H1 (cell line): ENCODE data around the gene UAP1. TPM values are rescaled to one million over a fixed set of nuclear protein-coding genes. Genes with fewer than 3 reads are reported as not detected.

ENCODE experiments used
- CTCF ChIA-PET: fragments of 300-600 bp; sonication (Branson Sonifier 250); formaldehyde crosslinking; loops from one replicate; lab custom pipeline; 2021; ENCODE audit not compliant: partially characterized antibody; lab: Charles Lee
- POLR2A ChIA-PET: fragments of 300-600 bp; sonication (Branson Sonifier 250); formaldehyde crosslinking; loops from one replicate; lab custom pipeline; 2021; ENCODE audit warnings: inconsistent platforms; ENCODE audit not compliant: partially characterized antibody; lab: Charles Lee
- DNase-seq, 2 experiments: peaks; one replicate each; pipeline versions ENCODE4 v3.0.0 to v3.0.0-alpha.2; 2010 to 2022; ENCODE audit warnings: low spot score in 2 of 2, low read depth in 1 of 2, mixed read lengths in 1 of 2
- FAIRE-seq: peaks from 2 replicates; lab custom pipeline; 2011; peaks lifted over from hg19 to GRCh38; lab: Jason Lieb, UNC
- H2AFZ ChIP-seq: 2 replicates; pipeline ENCODE4 v1.8.1; 2012; ENCODE audit warnings: low read length, inconsistent platforms
- H2AK5ac ChIP-seq: 2 replicates; pipeline ENCODE4 v1.6.1; 2013; ENCODE audit warnings: low read depth, low read length
- H2BK120ac ChIP-seq: replicated peaks from 2 replicates; pipeline ENCODE3; 2013; ENCODE audit warnings: low read depth, low read length, inconsistent platforms
- H2BK12ac ChIP-seq: 2 replicates; pipeline ENCODE4 v1.6.1; 2013; ENCODE audit warnings: low read depth, low read length
- H2BK15ac ChIP-seq: 2 replicates; pipeline ENCODE4 v1.6.1; 2013; ENCODE audit warnings: low read length
- H2BK20ac ChIP-seq: 2 replicates; pipeline ENCODE4 v1.6.1; 2013; ENCODE audit warnings: low read length
- H2BK5ac ChIP-seq: 2 replicates; pipeline ENCODE4 v1.6.1; 2013; ENCODE audit warnings: low read depth, low read length
- H3K14ac ChIP-seq: 2 replicates; pipeline ENCODE4 v1.6.1; 2013; ENCODE audit warnings: inconsistent platforms; ENCODE audit not compliant: insufficient read length
- H3K18ac ChIP-seq: 2 replicates; pipeline ENCODE4 v1.6.1; 2013; ENCODE audit warnings: low read length; ENCODE audit errors: extremely low read depth
- H3K23ac ChIP-seq: 2 replicates; pipeline ENCODE4 v1.6.1; 2013; ENCODE audit warnings: inconsistent platforms; ENCODE audit not compliant: insufficient read length
- H3K23me2 ChIP-seq: 2 replicates; pipeline ENCODE4 v1.6.1; 2013; ENCODE audit warnings: low read depth, low read length
- H3K27ac ChIP-seq: 2 replicates; pipeline ENCODE4 v1.6.1; 2011; ENCODE audit warnings: low read depth, low read length, inconsistent platforms
- H3K27me3 ChIP-seq, 4 experiments: replicated peaks in 1 of 4; 1 replicate in 1 of 4; 2 replicates in 3 of 4; pipeline versions ENCODE4 v1.6.1 to v1.8.1; 2011 to 2013; ENCODE audit warnings: low read length in 3 of 4, mild to moderate bottlenecking in 3 of 4, inconsistent platforms in 2 of 4, mixed read lengths in 2 of 4, moderate library complexity in 1 of 4; ENCODE audit not compliant: control insufficient read depth in 3 of 4, insufficient read depth in 3 of 4; ENCODE audit errors: extremely low read depth in 1 of 4
- H3K36me3 ChIP-seq, 4 experiments: 2 replicates each; pipeline versions ENCODE4 v1.6.1 to v1.8.1; 2011 to 2013; ENCODE audit warnings: mild to moderate bottlenecking in 4 of 4, low read length in 3 of 4, moderate library complexity in 2 of 4, control low read depth in 1 of 4, inconsistent platforms in 1 of 4; ENCODE audit not compliant: insufficient read depth in 4 of 4, control insufficient read depth in 2 of 4
- H3K4ac ChIP-seq: replicated peaks from 2 replicates; pipeline ENCODE3; 2013; ENCODE audit warnings: low read length, low read depth, mixed read lengths, inconsistent platforms; ENCODE audit not compliant: insufficient read length
- H3K4me1 ChIP-seq, 4 experiments: replicated peaks in 1 of 4; 1 replicate in 1 of 4; 2 replicates in 3 of 4; pipeline versions ENCODE4 v1.6.1 to v1.8.1; 2011 to 2013; ENCODE audit warnings: low read length in 3 of 4, inconsistent platforms in 2 of 4, mixed read lengths in 1 of 4; ENCODE audit not compliant: insufficient read depth in 4 of 4, control insufficient read depth in 3 of 4
- H3K4me2 ChIP-seq, 2 experiments: 2 replicates each; pipeline versions ENCODE4 v1.6.1 to v1.8.1; 2011 to 2013; ENCODE audit warnings: low read depth in 2 of 2, low read length in 2 of 2, control low read depth in 1 of 2, inconsistent platforms in 1 of 2, mild to moderate bottlenecking in 1 of 2; ENCODE audit not compliant: insufficient read depth in 1 of 2
- H3K4me3 ChIP-seq, 4 experiments: fragments of 200-600, 300-600 bp in 1 of 4; sonication (generic), shearing (Covaris generic), sonication (Bioruptor Twin) in 1 of 4; 2 replicates each; pipeline versions ENCODE4 v1.5.1 to v1.8.1; 2011 to 2016; ENCODE audit warnings: low read length in 4 of 4, low read depth in 3 of 4, control low read depth in 2 of 4, inconsistent platforms in 2 of 4, mild to moderate bottlenecking in 2 of 4, mixed read lengths in 1 of 4, moderate library complexity in 1 of 4; ENCODE audit not compliant: insufficient read depth in 2 of 4; ENCODE audit errors: extremely low read depth in 1 of 4
- H3K56ac ChIP-seq: replicated peaks from 2 replicates; pipeline ENCODE3; 2013; ENCODE audit warnings: low read depth, mild to moderate bottlenecking, mixed read lengths, low read length, inconsistent platforms; ENCODE audit not compliant: insufficient read length
- H3K79me1 ChIP-seq: 2 replicates; pipeline ENCODE4 v1.6.1; 2013; ENCODE audit warnings: low read depth, low read length, control low read depth
- H3K79me2 ChIP-seq, 2 experiments: 2 replicates each; pipeline versions ENCODE4 v1.6.1 to v1.8.1; 2012 to 2013; ENCODE audit warnings: low read length in 2 of 2, mild to moderate bottlenecking in 2 of 2, inconsistent platforms in 1 of 2; ENCODE audit not compliant: insufficient read depth in 2 of 2, control insufficient read depth in 1 of 2
- H3K9ac ChIP-seq, 4 experiments: replicated peaks in 1 of 4; 1 replicate in 1 of 4; 2 replicates in 3 of 4; pipeline versions ENCODE4 v1.6.1 to v1.8.1; 2011 to 2013; ENCODE audit warnings: low read depth in 3 of 4, low read length in 3 of 4, control low read depth in 2 of 4, mild to moderate bottlenecking in 2 of 4, moderate library complexity in 2 of 4, inconsistent platforms in 1 of 4; ENCODE audit errors: extremely low read depth in 1 of 4
- H3K9me3 ChIP-seq, 2 experiments: 2 replicates each; pipeline versions ENCODE4 v1.6.1 to v1.8.1; 2012 to 2013; ENCODE audit warnings: mild to moderate bottlenecking in 2 of 2, moderate library complexity in 2 of 2, control low read depth in 1 of 2, inconsistent platforms in 1 of 2, low read depth in 1 of 2, low read length in 1 of 2, mixed read lengths in 1 of 2; ENCODE audit not compliant: insufficient read depth in 2 of 2
- H4K20me1 ChIP-seq, 2 experiments: replicated peaks in 1 of 2; 2 replicates each; pipeline versions ENCODE3 to v1.8.1; 2011 to 2013; ENCODE audit warnings: inconsistent platforms in 2 of 2, low read length in 2 of 2, mild to moderate bottlenecking in 1 of 2; ENCODE audit not compliant: insufficient read depth in 2 of 2, control insufficient read depth in 1 of 2
- H4K5ac ChIP-seq: 2 replicates; pipeline ENCODE4 v1.6.1; 2013; ENCODE audit warnings: low read length, low read depth, mixed read lengths, inconsistent platforms; ENCODE audit not compliant: insufficient read length
- H4K8ac ChIP-seq: 2 replicates; pipeline ENCODE4 v1.8.0; 2013; ENCODE audit warnings: mild to moderate bottlenecking, moderate library complexity, low read length, inconsistent platforms; ENCODE audit not compliant: insufficient read depth; ENCODE audit errors: extremely low read depth
- H4K91ac ChIP-seq: replicated peaks from 2 replicates; pipeline ENCODE3; 2013; ENCODE audit warnings: low read length, mixed read lengths, inconsistent platforms; ENCODE audit not compliant: insufficient read length
- BCL11A ChIP-seq, 2 experiments: IDR thresholded peaks; one replicate each; pipeline ENCODE4 v1.6.1; 2011; ENCODE audit warnings: low read depth in 2 of 2, low read length in 2 of 2, mild to moderate bottlenecking in 2 of 2
- CBX8 ChIP-seq: fragments of 300-800, 300-1000 bp; sonication (generic); IDR thresholded peaks from 2 replicates; pipeline ENCODE4 v1.7.1; 2016; ENCODE audit warnings: low read depth, low read length, borderline replicate concordance
- CTBP2 ChIP-seq: IDR thresholded peaks from 2 replicates; pipeline ENCODE4 v1.7.0; 2011; ENCODE audit warnings: borderline replicate concordance, mild to moderate bottlenecking, moderate library complexity, mixed read lengths, low read length; ENCODE audit not compliant: insufficient read depth, insufficient read length
- EP300 ChIP-seq, 2 experiments: IDR thresholded peaks; 1 replicate in 1 of 2; 2 replicates in 1 of 2; pipeline ENCODE4 v1.6.1; 2011 to 2012; ENCODE audit warnings: low read depth in 2 of 2, low read length in 2 of 2, mild to moderate bottlenecking in 2 of 2, borderline replicate concordance in 1 of 2, inconsistent platforms in 1 of 2, moderate library complexity in 1 of 2
- RAD21 ChIP-seq, 2 experiments: IDR thresholded peaks in 1 of 2; conservative IDR thresholded peaks in 1 of 2; 2 replicates each; pipeline ENCODE4 v1.6.1; 2011; ENCODE audit warnings: low read depth in 2 of 2, low read length in 2 of 2, improper control_type of control experiment in 1 of 2, inconsistent platforms in 1 of 2, mild to moderate bottlenecking in 1 of 2, moderate library complexity in 1 of 2
- RNF2 ChIP-seq: fragments of 200-900, 300-1000 bp; sonication (generic); IDR thresholded peaks from 2 replicates; pipeline ENCODE4 v1.7.1; 2016; ENCODE audit warnings: borderline replicate concordance, low read depth, mild to moderate bottlenecking, antibody characterized with exemption, low read length; ENCODE audit not compliant: poor library complexity, severe bottlenecking; ENCODE audit errors: missing control alignments
- RXRA ChIP-seq: IDR thresholded peaks from 2 replicates; pipeline ENCODE4 v1.6.1; 2011; ENCODE audit warnings: low read depth, mild to moderate bottlenecking, low read length, moderate library complexity; ENCODE audit not compliant: insufficient read depth
- SAP30 ChIP-seq: fragments of 300-600 bp; sonication (generic); IDR thresholded peaks from 2 replicates; pipeline ENCODE4 v1.7.1; 2012; ENCODE audit warnings: low read length, moderate library complexity, mild to moderate bottlenecking, inconsistent platforms; ENCODE audit not compliant: insufficient read depth, insufficient replicate concordance
- SIN3A ChIP-seq, 2 experiments: IDR thresholded peaks in 1 of 2; conservative IDR thresholded peaks in 1 of 2; 2 replicates each; pipeline ENCODE4 v1.6.1; 2011 to 2012; ENCODE audit warnings: low read length in 2 of 2, improper control_type of control experiment in 1 of 2, low read depth in 1 of 2, mild to moderate bottlenecking in 1 of 2
- SP1 ChIP-seq: IDR thresholded peaks from 2 replicates; pipeline ENCODE4 v1.6.1; 2011; ENCODE audit warnings: low read depth, low read length
- WGBS, 2 experiments: shearing (Covaris generic) in 1 of 2; methylation state at CpG; one replicate each; pipeline versions ENCODE4 v1.1.6 to v1.1.7; 2013 to 2015; ENCODE audit warnings: low lambda C conversion rate in 2 of 2, mixed read lengths in 2 of 2, inconsistent platforms in 1 of 2, low coverage in 1 of 2, missing lambda C conversion rate in 1 of 2; ENCODE audit not compliant: insufficient replicate concordance in 2 of 2, insufficient coverage in 1 of 2, insufficient read length in 1 of 2; ENCODE audit errors: extremely low coverage in 1 of 2, missing lambda C conversion rate in 1 of 2; 5-methylcytosine and 5-hydroxymethylcytosine counted together
- polyA plus RNA-seq, 7 experiments: library from polyadenylated mRNA; depleted of rRNA in 3 of 7; stranded (reverse) in 5 of 7; unstranded in 2 of 7; fragments of >200 nt in 5 of 7; fragments of 200-250 nt in 2 of 7; gene quantifications; 1 replicate in 5 of 7; 2 replicates in 1 of 7; 4 replicates in 1 of 7; pipeline versions ENCODE4 v1.2.1 to v1.2.3, GENCODE V29; 2011 to 2013; ENCODE audit warnings: missing spikeins in 2 of 7, mixed read lengths in 2 of 7
- total RNA-seq: library from RNA; stranded (reverse); fragmentation: NEBNext Ultra II Directional; extraction: Animal tissue kit (Norgen Biotek cat#: 25700); gene quantifications from 2 replicates; pipeline ENCODE4 v1.2.1, GENCODE V29; 2021
- TF ChIP-seq, protein P1 (sequence below): IDR thresholded peaks from 2 replicates; pipeline ENCODE4 v1.6.1; 2011; ENCODE audit warnings: low read length, improper control_type of control experiment

UAP1 gene
- total and polyA plus RNA-seq, 2 of the 8 experiments (the other 6 are each of a cell fraction or from before 2014, with no cell fraction given), result 9.4 to 32.9 TPM

DNA sequence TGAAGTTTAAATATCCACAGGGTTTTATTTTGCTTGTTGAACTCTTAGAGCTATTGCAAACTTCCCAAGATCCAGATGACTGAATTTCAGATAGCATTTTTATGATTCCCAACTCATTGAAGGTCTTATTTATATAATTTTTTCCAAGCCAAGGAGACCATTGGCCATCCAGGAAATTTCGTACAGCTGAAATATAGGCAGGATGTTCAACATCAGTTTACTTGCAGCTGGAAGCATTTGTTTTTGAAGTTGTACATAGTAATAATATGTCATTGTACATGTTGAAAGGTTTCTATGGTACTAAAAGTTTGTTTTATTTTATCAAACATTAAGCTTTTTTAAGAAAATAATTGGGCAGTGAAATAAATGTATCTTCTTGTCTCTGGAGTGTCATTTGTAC, 37.9 kb downstream of the UAP1 start:
- WGBS, 2 experiments, result 89% methylated on average over 1 of the region's 1 CpG; no CpG with 5 or more reads in 1 of the 2 experiments

More for the DNA sequence above, 37.9 kb downstream of the UAP1 start:
- no peak overlapping the region for H3K4me2 ChIP-seq
- H3K27me3 ChIP-seq, result no peaks in the 10 kb centered on the region
- DNase-seq (no peak), FAIRE-seq (no peak)
- H3K18ac ChIP-seq, result no peak overlapping the region
- no peak overlapping the region for H3K56ac ChIP-seq
- no peak overlapping the region for H2AFZ ChIP-seq
- H4K20me1 ChIP-seq, result no peaks in the 10 kb centered on the region
- no peaks in the 10 kb centered on the region for H3K79me1 ChIP-seq
- H3K23ac ChIP-seq, result no peak overlapping the region
- H3K14ac ChIP-seq, result no peak overlapping the region
- no peak overlapping the region for H3K4ac ChIP-seq
- H2AK5ac ChIP-seq, result no peak overlapping the region
- no peaks in the 10 kb centered on the region for H3K4me1 ChIP-seq
- H4K8ac ChIP-seq, result no peak overlapping the region
- H2BK120ac ChIP-seq, result no peak overlapping the region
- H3K23me2 ChIP-seq, result no peaks in the 10 kb centered on the region
- H3K9ac ChIP-seq, result no peak overlapping the region
- no peak overlapping the region for H3K4me3 ChIP-seq
- no peak overlapping the region for H4K91ac ChIP-seq
- no peak overlapping the region for H3K27ac ChIP-seq
- no peak overlapping the region for H2BK20ac ChIP-seq
- no peaks in the 10 kb centered on the region for H3K79me2 ChIP-seq
- ChIA-PET CTCF (interaction anchor here (1.0 to 5.3 kb wide), 4 partner anchors 12 to 242 kb away, joined by 3 to 28 read pairs (median 4); no protein-coding TSS in a partner anchor), POLR2A (no interaction called here)
- H3K36me3 ChIP-seq, result peaks cover 0 to 3% (median 0%) of the 10 kb centered on the region in 4 experiments; a peak in 1 of 8 replicates
- H2BK5ac ChIP-seq, result no peak overlapping the region
- no peaks in the 10 kb centered on the region for H3K9me3 ChIP-seq
- no peak overlapping the region for H4K5ac ChIP-seq
- no peak overlapping the region for H2BK12ac ChIP-seq
- H2BK15ac ChIP-seq, result no peak overlapping the region
- no peak for TF ChIP-seq RNF2
- no peak for TF ChIP-seq BCL11A (IDR thresholded peaks at IDR 0.05; ENCODE audit: low read depth in 2 of 2, low read length in 2 of 2)
- no peak for TF ChIP-seq SAP30
- TF ChIP-seq CTBP2, result no peak
- no peak for TF ChIP-seq EP300 (IDR thresholded peaks at IDR 0.05; ENCODE audit: borderline replicate concordance in 1 of 2, low read depth in 2 of 2, low read length in 2 of 2)
- TF ChIP-seq, protein P1, sequence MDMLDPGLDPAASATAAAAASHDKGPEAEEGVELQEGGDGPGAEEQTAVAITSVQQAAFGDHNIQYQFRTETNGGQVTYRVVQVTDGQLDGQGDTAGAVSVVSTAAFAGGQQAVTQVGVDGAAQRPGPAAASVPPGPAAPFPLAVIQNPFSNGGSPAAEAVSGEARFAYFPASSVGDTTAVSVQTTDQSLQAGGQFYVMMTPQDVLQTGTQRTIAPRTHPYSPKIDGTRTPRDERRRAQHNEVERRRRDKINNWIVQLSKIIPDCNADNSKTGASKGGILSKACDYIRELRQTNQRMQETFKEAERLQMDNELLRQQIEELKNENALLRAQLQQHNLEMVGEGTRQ, result no peak
- TF ChIP-seq RXRA, result no peak
- TF ChIP-seq SIN3A (conservative IDR thresholded peaks at IDR 0.05 in 1 of 2, IDR thresholded peaks at IDR 0.05 in 1 of 2; ENCODE audit: low read depth in 1 of 2, low read length in 2 of 2), result no peak
- no peak for TF ChIP-seq RAD21 (IDR thresholded peaks at IDR 0.05 in 1 of 2, conservative IDR thresholded peaks at IDR 0.05 in 1 of 2; ENCODE audit: low read depth in 2 of 2, low read length in 2 of 2)
- no peak for TF ChIP-seq SP1
- no peak for TF ChIP-seq CBX8
